Measurements from ENCODE around the gene CD207.

CD207 gene

DNA sequence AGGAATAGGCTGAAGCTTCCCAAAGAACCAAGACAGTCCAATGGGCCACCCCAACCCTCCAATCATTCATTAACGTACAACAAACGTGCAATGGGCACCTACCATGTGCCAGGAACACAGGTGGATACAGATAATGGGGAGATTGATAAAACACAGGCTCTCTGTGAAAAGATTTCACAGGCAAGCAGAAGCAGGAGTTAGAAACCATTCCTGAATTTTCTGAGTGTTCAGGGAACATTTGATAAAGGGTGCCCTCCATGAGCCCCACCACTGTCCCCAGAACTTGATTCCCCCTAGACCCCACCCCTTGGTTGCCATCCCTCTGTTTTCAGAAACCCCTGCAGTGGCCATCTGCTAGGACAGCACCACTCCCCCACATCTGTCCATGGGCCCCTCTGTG lies 1.5 kb downstream of the CD207 start:
- TF ChIP-seq, protein P1, sequence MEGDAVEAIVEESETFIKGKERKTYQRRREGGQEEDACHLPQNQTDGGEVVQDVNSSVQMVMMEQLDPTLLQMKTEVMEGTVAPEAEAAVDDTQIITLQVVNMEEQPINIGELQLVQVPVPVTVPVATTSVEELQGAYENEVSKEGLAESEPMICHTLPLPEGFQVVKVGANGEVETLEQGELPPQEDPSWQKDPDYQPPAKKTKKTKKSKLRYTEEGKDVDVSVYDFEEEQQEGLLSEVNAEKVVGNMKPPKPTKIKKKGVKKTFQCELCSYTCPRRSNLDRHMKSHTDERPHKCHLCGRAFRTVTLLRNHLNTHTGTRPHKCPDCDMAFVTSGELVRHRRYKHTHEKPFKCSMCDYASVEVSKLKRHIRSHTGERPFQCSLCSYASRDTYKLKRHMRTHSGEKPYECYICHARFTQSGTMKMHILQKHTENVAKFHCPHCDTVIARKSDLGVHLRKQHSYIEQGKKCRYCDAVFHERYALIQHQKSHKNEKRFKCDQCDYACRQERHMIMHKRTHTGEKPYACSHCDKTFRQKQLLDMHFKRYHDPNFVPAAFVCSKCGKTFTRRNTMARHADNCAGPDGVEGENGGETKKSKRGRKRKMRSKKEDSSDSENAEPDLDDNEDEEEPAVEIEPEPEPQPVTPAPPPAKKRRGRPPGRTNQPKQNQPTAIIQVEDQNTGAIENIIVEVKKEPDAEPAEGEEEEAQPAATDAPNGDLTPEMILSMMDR (IDR thresholded peaks at IDR 0.05): no peak
- H3K27me3 ChIP-seq: no peaks in the 10 kb centered on the region

DNA sequence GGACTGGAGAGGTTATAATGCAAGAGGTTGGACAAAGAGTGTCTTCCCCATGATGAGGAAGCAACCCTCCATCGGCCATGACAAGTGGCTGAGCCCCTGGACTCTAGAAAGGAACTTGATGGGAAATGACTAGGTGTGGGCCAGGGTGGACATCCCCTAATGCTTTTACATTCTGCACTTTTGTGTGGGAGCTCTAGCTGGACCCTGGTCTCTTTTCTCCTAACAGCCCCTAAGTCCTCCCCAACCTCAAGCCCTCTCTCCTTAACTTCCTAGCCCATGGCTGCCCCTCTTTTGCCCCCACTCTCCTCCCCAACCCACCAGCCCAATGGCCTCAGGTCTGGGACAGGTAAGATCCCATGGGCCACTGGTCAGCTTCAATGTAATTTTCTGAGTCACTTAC lies 2.4 kb downstream of the CD207 start:
- H3K27me3 ChIP-seq: no peaks in the 10 kb centered on the region
- TF ChIP-seq, protein P1 (IDR thresholded peaks at IDR 0.05): no peak
- H3K4me3 ChIP-seq (ENCODE audit: low read depth in 1 of 2, low read length in 1 of 2): no peak overlapping the region
- no peaks in the 10 kb centered on the region for H3K9me3 ChIP-seq
- no peak overlapping the region for H3K27ac ChIP-seq
- H3K4me1 ChIP-seq (ENCODE audit: control insufficient read depth in 1 of 2, insufficient read depth in 1 of 2, low read depth in 1 of 2, low read length in 1 of 2): no peaks in the 10 kb centered on the region
- no peaks in the 10 kb centered on the region for H3K36me3 ChIP-seq

More for the DNA sequence above, 1.5 kb downstream of the CD207 start:
- H3K36me3 ChIP-seq: no peaks in the 10 kb centered on the region
- H3K4me3 ChIP-seq (ENCODE audit: low read depth in 1 of 2, low read length in 1 of 2): no peak overlapping the region
- no peak overlapping the region for H3K27ac ChIP-seq
- no peaks in the 10 kb centered on the region for H3K9me3 ChIP-seq
- H3K4me1 ChIP-seq (ENCODE audit: control insufficient read depth in 1 of 2, insufficient read depth in 1 of 2, low read depth in 1 of 2, low read length in 1 of 2): no peaks in the 10 kb centered on the region

DNA sequence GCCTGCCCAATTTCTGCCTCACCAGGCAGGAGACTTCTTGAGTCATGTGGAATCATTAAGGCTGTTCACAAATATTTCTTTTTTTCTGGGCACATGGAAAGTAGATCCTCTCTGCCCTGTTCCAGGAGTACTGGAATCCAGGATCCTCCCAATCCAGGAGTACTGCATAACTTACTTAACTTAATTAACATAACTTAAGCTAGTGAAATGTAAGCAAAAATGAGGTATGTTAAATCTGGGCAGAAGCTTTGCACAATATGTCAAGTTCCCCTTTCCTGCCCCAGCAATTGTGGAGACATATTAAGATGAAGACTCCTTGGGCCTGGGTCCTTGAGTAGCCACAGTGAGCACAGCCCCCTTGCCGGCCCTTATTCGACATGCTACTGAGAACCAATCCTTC lies 3.2 kb downstream of the CD207 start:
- Histone ChIP-seq H3K4me3 (ENCODE audit: low read depth in 1 of 2, low read length in 1 of 2) (no peak overlapping the region), H3K27ac (no peak overlapping the region)
- TF ChIP-seq, protein P1 (IDR thresholded peaks at IDR 0.05): no peak

DNA sequence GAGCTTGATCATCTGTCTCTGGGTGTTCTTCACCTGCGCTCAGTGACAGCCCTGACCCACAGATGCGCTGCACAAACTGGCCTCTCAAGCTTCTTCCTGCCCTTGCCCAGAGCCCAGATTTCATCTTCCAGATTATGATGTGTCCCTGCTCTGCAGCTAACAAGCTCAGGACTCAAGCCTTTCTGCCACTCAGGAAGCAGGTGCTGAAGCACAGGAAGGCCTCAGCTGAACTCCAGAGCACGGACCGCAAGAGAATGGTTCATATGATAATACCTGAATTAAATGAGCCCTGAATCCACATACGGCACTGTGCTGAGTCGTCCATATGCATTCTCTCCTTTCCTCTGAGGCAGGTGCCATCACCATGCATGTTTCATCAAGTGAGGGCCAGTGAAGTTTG lies 3.8 kb downstream of the CD207 start:
- Histone ChIP-seq H3K27me3 (no peaks in the 10 kb centered on the region), H3K27ac (no peak overlapping the region), H3K4me3 (ENCODE audit: low read depth in 1 of 2, low read length in 1 of 2) (no peak overlapping the region), H3K9me3 (no peaks in the 10 kb centered on the region), H3K36me3 (no peaks in the 10 kb centered on the region), H3K4me1 (ENCODE audit: control insufficient read depth in 1 of 2, insufficient read depth in 1 of 2, low read depth in 1 of 2, low read length in 1 of 2) (peaks cover 0 to 6% of the 10 kb centered on the region in 2 experiments)
- TF ChIP-seq, protein P1 (IDR thresholded peaks at IDR 0.05): no peak

More for the DNA sequence above, 3.2 kb downstream of the CD207 start:
- H3K4me1 ChIP-seq (ENCODE audit: control insufficient read depth in 1 of 2, insufficient read depth in 1 of 2, low read depth in 1 of 2, low read length in 1 of 2): peaks cover 0 to 1% of the 10 kb centered on the region in 2 experiments
- no peaks in the 10 kb centered on the region for H3K36me3 ChIP-seq
- no peaks in the 10 kb centered on the region for H3K9me3 ChIP-seq
- no peaks in the 10 kb centered on the region for H3K27me3 ChIP-seq

DNA sequence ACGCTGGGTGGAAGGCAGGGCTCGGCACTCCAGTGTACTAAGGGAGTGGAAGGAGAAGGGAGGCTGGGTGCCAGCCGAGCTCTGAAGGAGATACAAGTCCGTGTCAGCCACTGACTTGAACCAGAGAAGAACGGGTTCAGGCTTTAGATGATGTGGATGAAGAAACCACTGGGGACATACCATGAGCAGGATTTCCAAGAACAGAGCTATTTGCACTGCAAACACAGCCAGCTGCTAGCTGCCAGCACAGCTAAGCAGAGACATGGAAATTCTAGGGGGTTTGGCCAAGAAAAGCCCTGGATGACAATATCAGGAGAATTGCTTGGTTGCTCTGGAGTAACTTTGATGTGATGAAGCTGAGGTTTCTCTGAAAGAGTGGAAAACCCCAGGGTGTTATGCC lies 5.2 kb downstream of the CD207 start:
- peaks cover 0 to 12% of the 10 kb centered on the region in 2 experiments for H3K4me1 ChIP-seq (ENCODE audit: control insufficient read depth in 1 of 2, insufficient read depth in 1 of 2, low read depth in 1 of 2, low read length in 1 of 2)
- H3K4me3 ChIP-seq (ENCODE audit: low read depth in 1 of 2, low read length in 1 of 2): no peak overlapping the region
- no peak overlapping the region for H3K27ac ChIP-seq
- no peaks in the 10 kb centered on the region for H3K27me3 ChIP-seq
- no peaks in the 10 kb centered on the region for H3K36me3 ChIP-seq
- H3K9me3 ChIP-seq: no peaks in the 10 kb centered on the region
- TF ChIP-seq, protein P1 (IDR thresholded peaks at IDR 0.05): no peak

DNA sequence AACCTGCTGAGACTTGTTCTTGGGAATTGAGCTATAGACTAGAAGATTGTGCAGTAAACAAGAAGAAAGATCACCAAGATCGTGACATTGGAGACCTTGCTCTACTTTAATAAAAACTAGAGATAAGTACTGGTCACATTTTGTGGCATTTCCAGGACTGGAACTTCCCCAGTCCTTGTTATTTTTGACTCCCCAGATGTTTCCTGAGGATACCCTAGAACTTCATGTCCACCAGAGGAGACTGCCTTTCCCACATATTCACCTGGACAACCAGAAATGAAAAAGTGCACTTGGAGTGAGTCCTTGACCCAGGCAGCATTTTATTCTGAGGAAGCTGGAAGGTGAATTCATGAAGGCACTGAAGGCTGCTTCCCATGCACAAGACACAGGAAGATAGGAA lies 5.7 kb downstream of the CD207 start:
- Histone ChIP-seq H3K4me1 (ENCODE audit: control insufficient read depth in 1 of 2, insufficient read depth in 1 of 2, low read depth in 1 of 2, low read length in 1 of 2) (peaks cover 0 to 12% of the 10 kb centered on the region in 2 experiments), H3K36me3 (no peaks in the 10 kb centered on the region), H3K4me3 (ENCODE audit: low read depth in 1 of 2, low read length in 1 of 2) (no peak overlapping the region), H3K27ac (no peak overlapping the region), H3K9me3 (no peaks in the 10 kb centered on the region), H3K27me3 (no peaks in the 10 kb centered on the region)
- TF ChIP-seq, protein P1 (IDR thresholded peaks at IDR 0.05): no peak
